HUES6 (cell line): ENCODE data around the gene MTF1.
"Not testable (repeated sequence)": the region's sequence is repeated elsewhere in the genome, so short reads cannot be mapped to it uniquely, and the experiment has no call there.

Source experiments
- H3K27ac ChIP-seq: 2 replicates; pipeline ENCODE4 v1.7.0; 2013; ENCODE audit warnings: low read depth, mild to moderate bottlenecking, low read length, inconsistent platforms
- H3K27me3 ChIP-seq: 2 replicates; pipeline ENCODE4 v1.6.1; 2013; ENCODE audit warnings: low read length; ENCODE audit not compliant: control insufficient read depth, insufficient read depth
- H3K36me3 ChIP-seq: 2 replicates; pipeline ENCODE4 v1.6.1; 2013; ENCODE audit warnings: low read length; ENCODE audit not compliant: control insufficient read depth, insufficient read depth
- H3K4me1 ChIP-seq: 2 replicates; pipeline ENCODE4 v1.6.1; 2013; ENCODE audit warnings: low read length; ENCODE audit not compliant: control insufficient read depth, insufficient read depth
- H3K4me3 ChIP-seq: 2 replicates; pipeline ENCODE4 v1.5.1; 2013; ENCODE audit warnings: low read depth, low read length
- H3K9ac ChIP-seq: one replicate; pipeline ENCODE4 v1.6.1; 2013; ENCODE audit warnings: mild to moderate bottlenecking, low read length
- H3K9me3 ChIP-seq: 2 replicates; pipeline ENCODE4 v1.6.1; 2013; ENCODE audit warnings: low read depth, low read length; ENCODE audit not compliant: control insufficient read depth, insufficient read depth

Gene MTF1

DNA sequence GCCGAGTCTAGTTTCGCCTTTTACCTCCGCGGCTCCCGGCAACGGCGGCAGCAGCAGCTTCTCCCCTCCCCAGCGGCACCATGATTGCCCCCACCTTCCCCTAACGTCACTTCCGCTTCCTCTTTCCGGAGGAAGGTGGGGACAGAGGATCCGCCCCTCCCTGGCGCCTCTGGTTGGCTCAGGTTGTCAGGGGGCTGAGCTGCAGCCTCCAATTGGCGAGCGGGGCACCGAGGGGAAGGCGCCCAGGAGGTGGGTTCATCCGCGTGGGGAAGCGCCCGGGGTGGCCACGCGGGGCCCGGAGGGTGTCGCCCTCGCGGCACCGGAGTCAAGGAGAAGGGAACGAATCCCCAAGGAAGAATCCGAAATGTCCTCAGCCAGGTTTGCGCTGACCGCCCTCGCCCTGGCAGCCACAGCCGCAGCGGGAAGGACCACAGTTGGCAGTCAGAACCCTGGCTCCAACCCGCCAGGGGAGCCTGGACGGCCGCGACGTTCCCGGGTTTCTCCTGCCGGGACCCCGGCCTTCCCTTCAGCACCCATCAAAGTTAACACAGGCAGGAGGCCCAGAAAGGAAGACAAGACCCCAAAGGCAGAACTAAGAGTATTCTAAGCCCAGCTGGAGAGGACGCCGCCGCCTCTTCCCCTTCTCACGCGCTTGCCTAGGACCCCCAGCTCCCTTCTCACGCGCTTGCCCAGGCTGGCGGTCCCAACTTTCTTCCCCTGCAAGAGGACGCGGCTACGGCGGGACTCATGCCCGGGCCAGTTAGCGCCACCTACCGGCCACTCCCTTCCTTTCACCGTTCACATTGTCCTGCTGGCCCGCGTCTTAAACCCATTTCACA, at the start of gene MTF1:
MTF1 (minus strand) TSS at position 86 of the 839 bp plus-strand sequence. CDS start 1,934 bp downstream, outside the sequence.
- H3K9me3 ChIP-seq: no peaks in the 10 kb centered on the region
- peaks cover 37% of the 10 kb centered on the region for H3K36me3 ChIP-seq
- peaks cover 7% of the 10 kb centered on the region for H3K4me1 ChIP-seq
- H3K4me3 ChIP-seq: peak within 1 kb of the TSS; percentile 97
- no peaks in the 10 kb centered on the region for H3K27me3 ChIP-seq
- peak within 1 kb of the TSS; percentile 64; the same call in 1 of the 2 replicates for H3K27ac ChIP-seq
- peak within 1 kb of the TSS; percentile 89 for H3K9ac ChIP-seq

DNA sequence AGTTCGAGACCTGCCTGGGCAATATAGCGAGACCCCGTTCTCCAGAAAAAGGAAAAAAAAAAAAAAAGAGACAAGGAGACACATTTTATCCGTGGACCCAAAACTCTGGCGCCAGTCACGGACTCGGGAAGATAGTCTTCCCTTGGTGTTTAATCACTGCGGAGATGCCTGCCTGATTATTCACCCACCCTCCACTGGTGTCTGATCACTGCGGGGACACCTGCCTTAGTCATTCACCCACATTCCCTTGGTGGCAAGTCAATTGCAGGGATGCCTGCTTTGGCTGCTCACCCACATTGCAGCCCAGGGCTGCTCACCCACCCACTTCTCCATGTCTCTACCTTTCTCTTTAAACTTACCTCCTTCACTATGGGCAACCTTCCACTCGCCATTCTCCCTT, 49.1 kb upstream of the MTF1 start:
- H3K4me1 ChIP-seq, H3K36me3 ChIP-seq, H3K9ac ChIP-seq, H3K4me3 ChIP-seq, H3K27me3 ChIP-seq, H3K27ac ChIP-seq: not testable (repeated sequence)
- H3K9me3 ChIP-seq: peaks cover 44% of the 10 kb centered on the region

DNA sequence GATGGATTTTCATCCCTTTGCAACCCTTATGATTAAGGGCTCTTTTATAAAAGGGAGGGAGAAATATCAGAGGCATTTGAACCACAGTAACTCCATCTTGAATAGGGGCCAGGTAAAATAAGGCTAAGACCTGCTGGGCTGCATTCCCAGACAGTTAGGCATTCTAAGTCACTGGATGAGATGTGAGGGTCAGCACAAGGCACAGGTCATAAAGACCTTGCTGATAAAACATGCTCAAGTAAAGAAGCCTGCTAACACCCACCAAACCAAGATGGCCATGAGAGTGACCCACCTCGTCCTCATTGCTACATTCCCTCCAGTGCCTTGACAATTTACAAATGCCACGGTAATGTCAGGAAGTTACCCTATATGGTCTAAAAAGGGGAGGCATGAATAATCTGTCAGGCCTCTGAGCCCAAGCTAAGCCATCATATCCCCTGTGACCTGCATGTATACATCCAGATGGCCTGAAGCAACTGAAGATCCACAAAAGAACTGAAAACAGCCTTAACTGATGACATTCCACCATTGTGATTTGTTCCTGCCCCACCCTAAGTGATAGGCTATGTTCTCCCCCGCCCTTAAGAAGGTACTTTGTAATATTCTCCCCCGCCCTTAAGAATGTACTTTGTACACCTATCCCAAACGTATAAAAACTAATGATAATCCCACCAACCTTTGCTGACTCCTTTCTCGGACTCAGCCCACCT, 48.2 kb upstream of the MTF1 start:
- H3K27me3 ChIP-seq, H3K27ac ChIP-seq, H3K9ac ChIP-seq, H3K4me3 ChIP-seq, H3K4me1 ChIP-seq, H3K36me3 ChIP-seq: not testable (repeated sequence)
- H3K9me3 ChIP-seq: peaks cover 44% of the 10 kb centered on the region

DNA sequence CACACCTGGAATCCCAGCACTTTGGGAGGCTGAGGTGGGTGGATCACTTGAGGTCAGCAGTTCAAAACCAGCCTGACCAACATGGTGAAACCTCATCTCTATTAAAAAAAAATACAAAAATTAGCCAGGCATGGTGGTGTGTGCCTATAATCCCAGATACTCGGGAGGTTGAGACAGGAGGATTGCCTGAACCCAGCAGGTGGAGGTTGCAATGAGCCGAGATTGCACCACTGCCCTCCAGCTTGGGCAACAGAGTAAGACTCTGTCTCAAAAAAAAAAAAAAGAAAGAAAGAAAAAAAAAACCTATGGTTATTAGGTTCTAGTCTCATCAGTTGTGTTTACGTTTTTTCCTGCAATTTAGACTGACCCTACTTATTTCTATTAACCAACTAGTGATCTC, 47.2 kb upstream of the MTF1 start:
- not testable (repeated sequence) for H3K4me3 ChIP-seq, H3K4me1 ChIP-seq

DNA sequence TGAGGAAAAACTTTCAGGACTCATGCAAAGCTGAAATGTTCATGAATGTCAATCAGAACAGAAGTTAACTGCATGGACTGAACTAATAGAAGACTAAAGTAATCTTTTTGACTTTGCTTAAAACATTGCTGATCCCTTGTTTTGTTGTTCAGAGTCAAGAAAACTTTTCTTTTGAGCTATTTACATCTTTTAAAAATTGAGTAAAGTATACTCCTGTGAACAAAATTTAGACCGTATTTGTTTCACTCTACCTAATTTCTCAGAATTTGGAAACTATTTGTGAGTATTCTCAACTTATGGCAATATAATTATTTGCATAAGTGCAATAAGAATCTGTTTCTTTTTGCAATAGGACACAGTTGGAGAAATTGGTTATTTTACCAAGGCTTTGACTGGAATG, 46.3 kb upstream of the MTF1 start:
- Histone ChIP-seq H3K9ac (no peak overlapping the region), H3K27ac (no peak overlapping the region), H3K4me1 (no peaks in the 10 kb centered on the region), H3K27me3 (no peaks in the 10 kb centered on the region), H3K4me3 (no peak overlapping the region), H3K9me3 (peaks cover 29% of the 10 kb centered on the region), H3K36me3 (no peaks in the 10 kb centered on the region)

More for the DNA sequence above, 47.2 kb upstream of the MTF1 start:
- not testable (repeated sequence) for H3K9ac ChIP-seq, H3K27me3 ChIP-seq, H3K36me3 ChIP-seq, H3K27ac ChIP-seq
- H3K9me3 ChIP-seq: peaks cover 34% of the 10 kb centered on the region

DNA sequence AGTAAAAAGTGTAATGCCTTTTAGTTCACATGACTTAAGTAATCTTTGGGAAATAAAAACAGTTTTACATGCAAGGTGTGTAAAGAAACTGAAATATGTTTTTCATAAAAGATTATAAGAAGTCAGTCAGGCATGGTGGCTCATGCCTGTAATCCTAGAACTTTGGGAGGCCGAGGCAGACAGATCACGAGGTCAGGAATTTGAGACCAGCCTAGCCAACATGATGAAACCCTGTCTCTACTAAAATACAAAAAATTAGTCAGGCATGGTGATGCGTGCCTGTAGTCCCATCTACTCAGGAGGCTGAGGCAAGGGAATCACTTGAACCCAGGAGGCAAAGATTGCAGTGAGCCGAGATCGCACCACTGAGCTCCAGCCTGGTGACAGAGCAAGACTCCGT, 44.5 kb upstream of the MTF1 start:
- H3K9me3 ChIP-seq: peaks cover 25% of the 10 kb centered on the region
- not testable (repeated sequence) for H3K36me3 ChIP-seq

DNA sequence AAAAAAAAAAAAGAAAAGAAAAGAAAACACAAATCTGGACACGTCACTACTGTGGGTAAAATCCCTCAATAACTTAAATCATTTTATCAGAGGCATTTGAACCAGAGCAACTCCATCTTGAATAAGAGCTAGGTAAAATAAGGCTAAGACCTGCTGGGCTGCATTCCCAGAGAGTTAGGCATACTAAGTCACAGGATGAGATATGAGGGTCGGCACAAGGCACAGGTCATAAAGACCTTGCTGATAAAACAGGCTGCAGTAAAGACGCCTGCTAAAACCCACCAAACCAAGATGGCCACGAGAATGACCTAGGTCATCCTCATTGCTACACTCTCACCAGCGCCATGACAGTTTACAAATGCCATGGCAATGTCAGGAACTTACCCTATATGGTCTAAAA, 43.6 kb upstream of the MTF1 start:
- no peaks in the 10 kb centered on the region for H3K27me3 ChIP-seq
- H3K4me1 ChIP-seq: no peaks in the 10 kb centered on the region
- H3K9ac ChIP-seq: no peak overlapping the region
- no peak overlapping the region for H3K4me3 ChIP-seq
- no peak overlapping the region for H3K27ac ChIP-seq
- peaks cover 18% of the 10 kb centered on the region for H3K9me3 ChIP-seq
- no peaks in the 10 kb centered on the region for H3K36me3 ChIP-seq

More for the DNA sequence above, 44.5 kb upstream of the MTF1 start:
- H3K4me1 ChIP-seq, H3K9ac ChIP-seq, H3K27me3 ChIP-seq, H3K4me3 ChIP-seq, H3K27ac ChIP-seq: not testable (repeated sequence)

DNA sequence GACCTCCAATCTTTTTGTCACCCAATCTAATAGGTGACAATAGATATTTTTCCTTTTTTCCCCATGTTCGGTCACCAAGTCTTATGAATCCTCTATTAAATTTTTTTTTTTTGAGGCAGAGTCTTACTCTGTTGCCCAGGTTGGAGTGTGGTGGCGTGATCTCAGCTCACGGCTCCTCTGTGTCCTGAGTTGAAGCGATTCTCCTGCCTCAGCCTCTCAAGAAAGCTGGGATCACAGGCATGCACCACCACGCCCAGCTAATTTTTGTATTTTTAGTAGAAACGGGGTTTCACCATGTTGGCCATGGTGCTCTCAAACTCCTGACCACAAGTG, 42.5 kb upstream of the MTF1 start:
- Histone ChIP-seq H3K27me3 (no peaks in the 10 kb centered on the region), H3K9me3 (peaks cover 8% of the 10 kb centered on the region), H3K9ac (no peak overlapping the region), H3K27ac (no peak overlapping the region), H3K4me1 (no peaks in the 10 kb centered on the region), H3K4me3 (no peak overlapping the region), H3K36me3 (no peaks in the 10 kb centered on the region)

DNA sequence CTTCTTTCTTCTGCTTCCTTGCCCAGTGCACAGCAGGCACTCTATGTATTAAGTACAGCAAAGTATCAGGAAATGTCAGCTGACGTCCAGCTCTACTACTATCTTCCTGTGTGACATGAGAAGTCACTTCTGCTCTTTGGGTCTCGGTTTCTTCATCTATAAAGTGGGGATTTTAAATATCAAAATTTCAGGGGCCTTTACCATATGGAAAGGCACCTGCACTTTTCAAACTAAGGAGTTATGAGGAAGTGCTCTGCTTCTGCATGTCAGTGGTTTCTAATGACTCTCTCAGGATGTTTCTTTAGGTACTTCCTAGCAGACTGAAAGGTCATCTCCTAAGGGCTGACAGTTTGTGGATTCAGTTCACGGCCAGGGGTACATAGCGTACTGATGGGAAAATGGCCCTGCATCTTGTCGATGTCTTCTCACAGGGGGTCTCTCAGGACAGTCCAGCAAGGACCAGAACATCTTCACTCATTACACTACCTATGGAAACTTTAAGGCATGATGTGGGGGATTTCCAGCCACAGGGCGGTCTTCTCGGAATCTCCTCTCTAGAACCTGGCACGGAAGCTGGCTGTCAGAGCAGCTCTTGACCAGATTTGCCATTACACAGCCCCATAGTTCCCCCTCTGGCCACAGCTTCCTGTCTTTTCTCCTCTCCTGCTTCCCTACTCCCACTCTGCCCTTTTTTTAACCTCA, 42.0 kb upstream of the MTF1 start:
- H3K27ac ChIP-seq: no peak overlapping the region
- H3K9me3 ChIP-seq: peaks cover 4% of the 10 kb centered on the region; the same call in 1 of the 2 replicates
- no peaks in the 10 kb centered on the region for H3K36me3 ChIP-seq
- no peaks in the 10 kb centered on the region for H3K4me1 ChIP-seq
- no peak overlapping the region for H3K4me3 ChIP-seq
- H3K9ac ChIP-seq: no peak overlapping the region
- no peaks in the 10 kb centered on the region for H3K27me3 ChIP-seq

DNA sequence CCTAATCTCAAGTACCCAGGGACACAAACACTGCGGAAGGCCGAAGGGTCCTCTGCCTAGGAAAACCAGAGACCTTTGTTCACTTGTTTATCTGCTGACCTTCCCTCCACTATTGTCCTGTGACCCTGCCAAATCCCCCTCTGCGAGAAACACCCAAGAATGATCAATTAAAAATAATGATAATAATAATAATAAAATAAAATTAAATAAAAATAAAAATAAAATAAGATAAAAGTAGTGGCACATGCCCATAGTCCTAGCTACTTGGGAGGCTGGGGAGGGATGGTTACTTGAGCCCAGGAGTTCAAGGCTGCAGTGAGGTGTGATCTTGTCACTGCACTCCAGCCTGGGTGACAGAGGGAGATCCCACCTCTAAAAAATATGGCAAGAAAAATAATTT, 38.2 kb upstream of the MTF1 start:
- H3K4me1 ChIP-seq, H3K9me3 ChIP-seq, H3K9ac ChIP-seq, H3K4me3 ChIP-seq, H3K27me3 ChIP-seq, H3K27ac ChIP-seq, H3K36me3 ChIP-seq: not testable (repeated sequence)

DNA sequence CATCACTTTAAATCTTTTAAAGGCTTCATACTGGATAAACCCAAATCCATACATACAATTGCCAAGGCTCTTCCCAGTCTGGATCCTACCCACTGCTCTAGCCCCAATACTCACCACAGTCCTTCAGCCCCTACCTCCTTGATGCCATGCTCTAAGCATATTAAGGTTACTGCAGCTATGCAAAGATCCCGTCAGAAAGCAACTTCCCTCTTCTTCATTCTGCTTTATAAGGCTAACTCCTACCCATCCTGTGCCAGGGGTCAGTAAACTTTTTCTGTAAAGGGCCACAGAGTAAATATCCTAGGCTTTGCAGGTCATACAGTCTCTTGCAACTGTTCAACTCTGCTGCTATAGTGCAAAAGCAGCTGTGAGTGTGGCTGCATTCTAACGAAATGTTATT, 34.3 kb upstream of the MTF1 start:
- no peak overlapping the region for H3K4me3 ChIP-seq
- no peaks in the 10 kb centered on the region for H3K9me3 ChIP-seq
- peaks cover 17% of the 10 kb centered on the region for H3K36me3 ChIP-seq
- H3K27me3 ChIP-seq: no peaks in the 10 kb centered on the region
- H3K27ac ChIP-seq: no peak overlapping the region
- no peaks in the 10 kb centered on the region for H3K4me1 ChIP-seq
- H3K9ac ChIP-seq: no peak overlapping the region
